Limb (tissue), 2 donors: ENCODE data around the gene SAMMSON.

Experiments
- DNase-seq, 2 donors: peaks; one replicate each; pipeline ENCODE4 v3.0.0-alpha.2; 2016; ENCODE audit errors: extremely low spot score in 2 of 2

The SAMMSON gene

DNA sequence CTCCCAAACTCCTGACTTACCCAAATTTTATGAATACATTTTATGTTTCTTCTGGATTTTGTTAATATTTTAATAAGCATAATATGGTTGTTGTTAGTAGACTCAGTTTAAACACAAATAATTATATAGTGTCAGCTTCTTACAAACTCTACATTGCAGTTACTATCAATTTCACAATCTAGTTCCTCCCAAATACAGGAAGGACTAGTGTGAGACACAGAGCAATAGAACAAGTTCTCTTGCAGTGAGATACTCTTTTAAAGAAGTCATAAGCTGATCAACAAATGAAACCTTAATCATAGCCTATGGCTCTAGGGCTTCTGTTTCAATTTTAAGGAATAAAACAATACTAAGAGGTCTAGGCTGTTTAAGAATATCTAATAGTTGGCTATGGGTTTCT lies 86.1 kb downstream of the SAMMSON start:
- DNase-seq, result no peak

- DNase-seq, result no peak
These were observed 86.8 kb downstream of the SAMMSON start for GRCh38 chr3:70086336-70086735.

DNA sequence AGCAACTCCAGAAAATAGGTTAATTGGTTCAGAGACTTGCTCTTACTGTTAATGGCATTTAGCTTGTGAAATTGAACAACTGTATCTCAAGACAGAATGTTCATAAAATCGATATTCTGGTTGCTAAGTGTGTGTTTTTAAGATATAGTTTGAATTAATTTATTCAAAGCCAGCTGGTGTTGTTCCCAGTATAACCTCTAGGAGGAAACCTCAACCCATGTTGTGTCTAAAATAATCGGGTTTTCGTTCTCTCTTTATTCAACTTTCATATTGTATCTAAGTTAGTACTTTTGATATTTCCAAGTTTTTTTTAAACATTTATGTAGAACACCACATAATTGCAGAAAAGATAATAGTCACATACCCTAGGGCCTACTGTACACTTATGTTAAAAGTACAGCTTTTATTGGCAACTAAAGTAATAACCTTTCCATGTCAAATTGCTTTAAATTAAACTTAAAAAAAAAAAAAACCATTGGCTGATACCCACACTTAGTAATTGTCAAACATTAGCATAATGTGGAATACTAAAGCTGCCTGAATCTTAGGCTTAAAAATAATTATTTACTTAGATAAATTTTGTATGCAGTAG lies 90.9 kb downstream of the SAMMSON start:
- DNase-seq, result peak in 1 of 2 donors; percentile 65

GRCh38 chr3:70094197-70094596 lies 94.7 kb downstream of the SAMMSON start:
- no peak for DNase-seq

- no peak for DNase-seq
These were observed 95.7 kb downstream of the SAMMSON start for GRCh38 chr3:70095260-70095659.

DNA sequence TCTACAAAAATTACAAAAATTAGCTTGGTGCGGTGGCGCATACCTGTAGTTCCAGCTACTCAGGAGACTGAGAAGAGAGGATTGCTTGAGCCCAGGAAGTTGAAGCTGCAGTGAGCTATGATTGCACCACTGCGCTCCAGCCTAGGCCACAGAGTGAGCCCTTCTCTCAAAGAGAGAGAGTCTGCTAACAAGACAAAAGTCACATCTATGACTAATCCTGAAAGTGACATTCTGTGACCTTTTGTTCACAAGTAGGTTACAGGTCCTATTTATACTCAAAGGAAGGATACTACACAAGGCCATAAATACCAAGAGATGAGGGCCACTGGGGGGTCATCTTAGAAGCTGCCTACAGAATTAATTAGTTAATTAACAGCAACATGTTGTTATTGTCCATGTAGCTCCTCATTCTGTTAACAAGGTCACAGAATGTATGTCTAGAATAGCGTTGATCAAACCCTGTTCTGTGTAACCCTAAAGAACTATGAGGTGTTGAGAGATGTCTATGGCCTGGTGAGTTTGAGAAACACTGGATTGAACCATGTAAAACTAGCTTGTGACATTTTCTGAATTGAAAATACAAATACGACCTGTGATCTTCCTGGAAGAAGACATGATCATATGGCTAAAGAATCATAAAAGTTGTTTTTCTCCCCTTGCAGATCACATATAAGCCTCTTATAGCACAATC lies 97.0 kb downstream of the SAMMSON start:
- DNase-seq, result no peak

DNA sequence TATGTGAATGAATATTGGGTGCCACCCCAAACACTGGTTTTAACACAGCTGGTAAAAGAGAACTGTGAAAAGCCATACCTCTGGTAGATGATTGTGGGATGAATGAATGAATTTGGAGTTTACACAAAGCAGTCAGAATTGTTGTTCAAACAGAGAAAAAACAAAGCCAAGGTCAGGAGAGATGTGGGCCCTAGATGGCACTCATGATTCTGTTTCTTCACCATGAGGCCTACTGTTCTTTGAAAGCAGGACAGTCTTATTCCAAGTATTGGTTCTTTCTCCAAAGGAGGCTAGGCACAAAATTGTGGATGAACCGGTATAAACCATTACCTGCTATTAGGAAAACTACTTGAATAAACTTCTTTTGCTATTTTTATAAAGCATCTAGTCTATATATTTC lies 97.6 kb downstream of the SAMMSON start:
- no peak for DNase-seq

DNA sequence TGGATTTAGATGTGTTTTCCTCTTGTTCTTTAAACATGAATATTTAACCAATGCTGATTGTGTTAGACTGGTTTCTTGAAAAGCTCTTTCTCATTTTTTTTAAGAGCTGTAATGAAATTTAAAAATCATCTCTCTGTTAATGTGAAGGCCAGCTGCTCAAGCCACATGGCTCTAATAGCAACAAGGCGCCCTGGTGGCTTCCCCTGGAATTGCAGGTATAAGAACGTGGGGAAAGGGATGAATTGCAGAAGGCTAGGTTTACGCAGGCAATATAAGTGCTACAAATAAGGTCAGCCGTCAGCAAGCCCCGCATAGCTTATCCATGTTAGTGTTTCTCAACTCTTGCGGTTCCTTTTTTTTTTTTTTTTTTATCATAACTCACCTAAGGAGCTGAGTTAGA lies 108.5 kb downstream of the SAMMSON start:
- no peak for DNase-seq

GRCh38 chr3:70108546-70108945 lies 109.0 kb downstream of the SAMMSON start:
- no peak for DNase-seq

DNA sequence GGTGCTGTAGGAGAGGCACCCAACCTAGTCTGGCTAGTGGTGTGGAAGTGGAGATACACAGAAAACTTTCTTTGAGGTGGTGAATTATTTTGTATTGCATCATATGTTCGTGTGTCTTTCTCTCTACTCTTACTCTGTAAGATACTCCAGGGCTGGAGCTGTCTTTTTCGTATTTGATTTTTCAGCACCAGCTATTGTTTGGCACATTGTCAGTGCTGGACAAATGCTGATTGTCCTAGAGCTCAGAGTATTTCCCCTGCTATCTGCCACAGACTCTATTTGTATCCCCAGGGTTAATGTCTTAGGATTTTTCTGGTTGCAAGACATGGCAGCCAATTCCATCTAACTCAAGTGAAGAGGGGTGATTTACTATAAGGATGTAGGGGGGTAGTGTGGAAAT lies 110.5 kb downstream of the SAMMSON start:
- DNase-seq, result no peak

DNA sequence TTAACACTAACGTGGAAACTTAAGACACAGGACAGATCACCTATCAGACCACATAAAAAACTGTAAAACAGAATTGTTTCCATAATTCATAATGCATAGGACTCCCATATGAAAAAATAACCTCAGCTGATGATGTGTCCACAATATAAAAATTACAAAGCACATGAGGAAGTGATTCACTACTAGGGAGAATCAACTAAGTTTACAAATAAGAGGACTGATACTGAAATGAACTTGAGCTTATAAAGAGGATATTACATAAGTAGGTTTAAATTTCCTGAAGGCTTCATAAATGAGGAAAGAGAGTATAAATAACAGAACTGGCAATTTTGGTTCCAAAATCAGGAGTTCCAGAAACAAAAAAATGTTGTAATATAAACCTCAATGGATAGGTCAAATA lies 111.9 kb downstream of the SAMMSON start:
- DNase-seq, result no peak

DNA sequence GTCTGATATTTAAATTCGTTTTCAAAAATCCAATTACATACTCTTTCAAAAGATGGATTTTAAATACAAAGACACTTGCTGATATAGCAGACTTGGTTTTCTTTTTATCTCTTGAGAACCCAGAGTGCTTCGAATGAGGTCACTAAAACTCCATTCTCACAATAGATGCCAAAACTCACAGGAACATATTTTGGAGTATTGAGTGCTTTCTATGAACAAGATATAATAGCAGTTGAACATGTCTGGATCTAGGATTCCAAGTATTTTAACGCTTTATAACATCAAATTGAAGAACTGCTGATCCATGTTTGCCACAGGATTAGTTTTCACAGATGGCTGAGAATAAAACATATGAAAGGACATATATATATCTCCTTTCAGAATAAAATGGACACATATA lies 113.2 kb downstream of the SAMMSON start:
- DNase-seq, result peak in 1 of 2 donors; percentile 32

GRCh38 chr3:70114431-70114830 lies 114.9 kb downstream of the SAMMSON start:
- no peak for DNase-seq

DNA sequence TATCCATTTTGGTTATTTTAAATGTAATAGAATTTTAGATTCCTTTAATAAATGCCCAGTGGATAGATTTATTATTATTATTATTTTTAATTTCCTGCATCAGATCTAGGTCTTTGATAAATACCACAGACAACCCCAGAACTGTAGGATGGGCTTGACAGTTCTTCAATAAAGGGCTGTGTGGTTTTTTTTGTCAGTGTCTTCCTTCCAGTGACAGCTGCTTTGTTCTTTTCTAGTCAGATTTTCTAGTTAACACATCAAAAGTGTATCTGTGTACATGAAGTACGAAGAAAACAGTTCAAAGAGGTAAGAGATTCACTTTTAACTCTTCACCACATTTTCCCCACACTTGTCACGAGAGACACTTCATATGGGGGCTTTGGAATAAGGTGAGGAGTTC lies 120.3 kb downstream of the SAMMSON start:
- no peak for DNase-seq
